Thyroid gland (tissue), 4 donors: ENCODE data around the gene TOPBP1. TPM values are rescaled to one million over a fixed set of nuclear protein-coding genes. Genes with fewer than 3 reads are reported as not detected.
"Not testable (repeated sequence)": the region's sequence is repeated elsewhere in the genome, so short reads cannot be mapped to it uniquely, and the experiment has no call there.

Source experiments
- DNase-seq, 2 donors: peaks; one replicate each; pipeline ENCODE4 v3.0.0-alpha.2; 2019
- H3K27ac ChIP-seq, 3 donors: fragments of 200-600 bp; sonication (generic); 1 replicate in 2 of 3; 2 replicates in 1 of 3; pipeline ENCODE4 v1.5.1; 2016 to 2019; ENCODE audit warnings: mild to moderate bottlenecking in 1 of 3, moderate library complexity in 1 of 3
- H3K27me3 ChIP-seq: fragments of 200-600 bp; sonication (generic); one replicate; pipeline ENCODE4 v1.5.1; 2019
- H3K36me3 ChIP-seq, 2 donors: fragments of 200-600 bp; sonication (generic); one replicate each; pipeline ENCODE4 v1.5.1; 2016 to 2019
- H3K4me1 ChIP-seq, 2 donors: fragments of 200-600 bp; sonication (generic); one replicate each; pipeline ENCODE4 v1.5.1; 2017 to 2019
- H3K4me3 ChIP-seq, 3 donors: fragments of 200-600 bp; sonication (generic); replicated peaks in 1 of 3; 1 replicate in 2 of 3; 2 replicates in 1 of 3; pipeline ENCODE4 v1.5.1; 2016; ENCODE audit warnings: mild to moderate bottlenecking in 1 of 3
- H3K9me3 ChIP-seq: fragments of 200-600 bp; sonication (generic); one replicate; pipeline ENCODE4 v1.5.1; 2017
- POLR2A ChIP-seq, 2 donors: fragments of 450-650 bp; IDR thresholded peaks; one replicate each; pipeline ENCODE4 v1.6.1; 2017; ENCODE audit warnings: antibody characterized with exemption in 2 of 2, mild to moderate bottlenecking in 2 of 2, moderate library complexity in 1 of 2
- WGBS, 2 donors: methylation state at CpG; one replicate each; pipeline ENCODE4 v1.1.5; 2017; 5-methylcytosine and 5-hydroxymethylcytosine counted together
- intact Hi-C: fragments of 100-400 bp; cut with DNase I; formaldehyde crosslinking; loops from one replicate; pipeline ENCODE4 v1.15.1; 2023
- total RNA-seq, 4 donors: library from RNA; depleted of rRNA; stranded (reverse); fragments of >200 nt; gene quantifications; one replicate each; pipeline ENCODE4 v1.2.3, GENCODE V29; 2016
- TF ChIP-seq, protein P1 (sequence below), 6 experiments: fragments of 200-600 bp in 3 of 6; fragments of 450-650 bp in 3 of 6; sonication (generic) in 3 of 6; IDR thresholded peaks; one replicate each; pipeline ENCODE4 v1.5.1; 2016 to 2019; ENCODE audit warnings: antibody characterized with exemption in 6 of 6, mild to moderate bottlenecking in 2 of 6, inconsistent platforms in 1 of 6, moderate library complexity in 1 of 6

Gene TOPBP1
- total RNA-seq, 4 donors from 2014 or later, result 25.5 to 46.7 (median 29.4) TPM

DNA sequence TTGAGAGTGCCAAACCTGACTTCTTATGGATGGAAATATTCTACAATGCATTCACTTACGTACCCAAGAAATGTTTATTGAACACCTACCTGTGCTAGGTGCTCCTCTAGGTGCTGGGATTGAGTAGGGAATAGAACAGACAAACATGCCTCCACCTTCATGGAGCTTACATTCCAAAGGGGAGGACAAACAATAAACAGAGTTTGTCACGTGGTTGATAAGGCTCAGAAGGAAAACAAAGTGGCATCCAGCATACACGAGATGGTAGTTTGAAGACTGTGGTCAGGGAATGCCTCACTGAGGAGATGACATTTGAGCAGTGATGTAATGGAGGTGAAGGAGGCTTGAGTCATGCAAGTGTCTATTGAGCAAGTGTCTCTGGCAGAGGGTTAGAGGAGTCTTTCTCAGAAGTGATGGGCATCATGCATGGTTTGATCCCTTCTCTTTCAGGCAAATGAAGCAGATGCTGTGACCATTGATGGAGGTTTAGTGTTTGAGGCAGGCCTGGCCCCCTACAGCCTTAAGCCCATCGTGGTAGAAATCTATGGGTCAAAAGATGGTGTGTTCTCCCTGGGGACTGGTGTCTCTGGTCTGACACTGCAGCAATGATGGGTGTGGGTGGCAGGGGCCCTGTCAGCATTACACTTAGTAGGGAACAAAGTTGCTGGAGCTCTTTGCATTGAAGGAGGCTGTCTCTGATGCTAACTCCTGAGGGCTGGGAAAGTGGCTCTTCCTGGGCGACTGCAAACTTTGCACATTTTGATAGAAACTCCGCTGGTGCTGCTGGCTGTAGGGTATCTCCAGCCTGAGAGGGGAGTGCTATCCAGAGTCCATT, 29.7 kb upstream of the TOPBP1 start:
- 56 to 57% methylated on average over 4 to 6 of the region's 6 CpGs for WGBS, 2 donors
- no peaks in the 10 kb centered on the region for H3K9me3 ChIP-seq
- H3K4me1 ChIP-seq, result no peaks in the 10 kb centered on the region
- TF ChIP-seq, protein P1, sequence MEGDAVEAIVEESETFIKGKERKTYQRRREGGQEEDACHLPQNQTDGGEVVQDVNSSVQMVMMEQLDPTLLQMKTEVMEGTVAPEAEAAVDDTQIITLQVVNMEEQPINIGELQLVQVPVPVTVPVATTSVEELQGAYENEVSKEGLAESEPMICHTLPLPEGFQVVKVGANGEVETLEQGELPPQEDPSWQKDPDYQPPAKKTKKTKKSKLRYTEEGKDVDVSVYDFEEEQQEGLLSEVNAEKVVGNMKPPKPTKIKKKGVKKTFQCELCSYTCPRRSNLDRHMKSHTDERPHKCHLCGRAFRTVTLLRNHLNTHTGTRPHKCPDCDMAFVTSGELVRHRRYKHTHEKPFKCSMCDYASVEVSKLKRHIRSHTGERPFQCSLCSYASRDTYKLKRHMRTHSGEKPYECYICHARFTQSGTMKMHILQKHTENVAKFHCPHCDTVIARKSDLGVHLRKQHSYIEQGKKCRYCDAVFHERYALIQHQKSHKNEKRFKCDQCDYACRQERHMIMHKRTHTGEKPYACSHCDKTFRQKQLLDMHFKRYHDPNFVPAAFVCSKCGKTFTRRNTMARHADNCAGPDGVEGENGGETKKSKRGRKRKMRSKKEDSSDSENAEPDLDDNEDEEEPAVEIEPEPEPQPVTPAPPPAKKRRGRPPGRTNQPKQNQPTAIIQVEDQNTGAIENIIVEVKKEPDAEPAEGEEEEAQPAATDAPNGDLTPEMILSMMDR (IDR thresholded peaks at IDR 0.05), result no peak
- TF ChIP-seq POLR2A (IDR thresholded peaks at IDR 0.05), result no peak
- intact Hi-C loops, result no loop called here
- no peaks in the 10 kb centered on the region for H3K36me3 ChIP-seq
- no peak overlapping the region for H3K4me3 ChIP-seq
- no peak overlapping the region for H3K27ac ChIP-seq
- no peaks in the 10 kb centered on the region for H3K27me3 ChIP-seq
- no peak for DNase-seq

GRCh38 chr3:133677993-133678392, 16.3 kb upstream of the TOPBP1 start:
- H3K36me3 ChIP-seq, H3K9me3 ChIP-seq, intact Hi-C loops, DNase-seq, H3K27me3 ChIP-seq, H3K27ac ChIP-seq, H3K4me1 ChIP-seq, H3K4me3 ChIP-seq: not testable (repeated sequence)
- WGBS, 2 donors, result 97 to 99% methylated on average over 2 of the region's 2 CpGs

GRCh38 chr3:133676336-133677118, 14.8 kb upstream of the TOPBP1 start:
- WGBS, 2 donors, result 38 to 44% methylated on average over 11 of the region's 11 CpGs
- no peak for DNase-seq
- no peaks in the 10 kb centered on the region for H3K9me3 ChIP-seq
- H3K4me1 ChIP-seq, result peaks cover 0 to 5% of the 10 kb centered on the region in 2 donors
- peaks cover 6% of the 10 kb centered on the region for H3K27me3 ChIP-seq
- no peak for TF ChIP-seq POLR2A (IDR thresholded peaks at IDR 0.05)
- TF ChIP-seq, protein P1 (IDR thresholded peaks at IDR 0.05), result no peak
- H3K4me3 ChIP-seq, result no peak overlapping the region
- H3K36me3 ChIP-seq, result no peaks in the 10 kb centered on the region
- intact Hi-C loops, result no loop called here
- H3K27ac ChIP-seq, result no peak overlapping the region

DNA sequence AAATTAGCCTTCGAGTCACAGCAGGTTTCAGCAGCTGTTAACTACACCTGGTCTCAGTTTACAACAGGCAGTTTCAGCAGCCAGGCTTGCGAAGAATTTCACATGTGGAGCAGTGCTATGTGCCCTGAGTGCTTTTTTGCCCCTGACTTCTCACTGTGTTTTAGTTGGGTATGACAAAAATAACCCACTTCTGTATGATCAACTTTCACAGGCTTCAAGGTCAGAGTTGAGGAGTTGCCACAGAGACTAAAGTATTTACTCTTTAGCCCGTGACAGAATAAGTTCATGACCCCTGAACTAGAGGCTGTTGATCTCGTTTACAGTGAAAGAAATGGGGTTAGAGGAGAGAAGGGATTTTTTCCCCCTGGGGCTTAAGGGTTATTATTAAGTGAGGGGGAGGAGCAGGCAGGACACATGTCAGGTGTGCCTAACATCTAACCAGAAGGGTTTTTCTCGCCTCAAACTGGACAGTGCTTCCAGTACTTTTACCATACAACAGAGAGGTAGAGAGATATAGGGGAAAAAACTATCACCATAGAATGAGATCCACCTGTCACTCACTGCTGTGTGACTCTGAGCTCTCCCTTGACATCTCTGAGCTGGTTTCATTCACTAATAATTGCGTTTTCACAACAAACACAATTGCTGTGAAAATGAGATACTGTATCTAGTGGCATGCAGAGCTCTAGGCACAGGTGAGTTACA, 14.0 kb upstream of the TOPBP1 start:
- WGBS, 2 donors, result 59 to 61% methylated on average over 6 of the region's 6 CpGs
- peaks cover 0 to 5% of the 10 kb centered on the region in 2 donors for H3K4me1 ChIP-seq
- TF ChIP-seq, protein P1 (IDR thresholded peaks at IDR 0.05), result no peak
- no peak for TF ChIP-seq POLR2A (IDR thresholded peaks at IDR 0.05)
- no peaks in the 10 kb centered on the region for H3K36me3 ChIP-seq
- H3K27me3 ChIP-seq, result peaks cover 6% of the 10 kb centered on the region
- no peak for DNase-seq
- no peak overlapping the region for H3K27ac ChIP-seq
- intact Hi-C loops, result no loop called here
- no peak overlapping the region for H3K4me3 ChIP-seq
- no peaks in the 10 kb centered on the region for H3K9me3 ChIP-seq

GRCh38 chr3:133674290-133674919, 12.7 kb upstream of the TOPBP1 start:
- no peak for DNase-seq
- Histone ChIP-seq H3K9me3 (no peaks in the 10 kb centered on the region), H3K4me1 (peaks cover 0 to 5% of the 10 kb centered on the region in 2 donors), H3K36me3 (no peaks in the 10 kb centered on the region), H3K4me3 (no peak overlapping the region), H3K27me3 (peaks cover 6% of the 10 kb centered on the region), H3K27ac (no peak overlapping the region)
- intact Hi-C loops, result no loop called here
- 7 to 15% methylated on average over 12 to 29 of the region's 47 CpGs for WGBS, 2 donors
- no peak for TF ChIP-seq POLR2A (IDR thresholded peaks at IDR 0.05)
- TF ChIP-seq, protein P1 (IDR thresholded peaks at IDR 0.05), result no peak
